NOMO-1 treated with dmso at 0.1 percent for 144 hours (cell line): ENCODE measurements around the gene VAV3.

Source experiments
- DNase-seq: peaks from one replicate; lab custom pipeline; 2025; ENCODE audit not compliant: unreplicated experiment; lab: John Stamatoyannopoulos, UW

The VAV3 gene

GRCh38 chr1:107975851-107976250 is 10.9 kb upstream of the VAV3 start:
- no peak for DNase-seq

GRCh38 chr1:107974090-107974489 is 9.1 kb upstream of the VAV3 start:
- no peak for DNase-seq

GRCh38 chr1:107972391-107973180 is 7.6 kb upstream of the VAV3 start:
- DNase-seq = no peak

- DNase-seq = no peak
Measured at GRCh38 chr1:107966550-107966949, 1.6 kb upstream of the VAV3 start.

- no peak for DNase-seq
Measured at GRCh38 chr1:107964336-107965109, 457 bp downstream of the VAV3 start.

- DNase-seq = peak; percentile 45
Measured at GRCh38 chr1:107963601-107964335, 1.2 kb downstream of the VAV3 start.

GRCh38 chr1:107963008-107963407 is 2.0 kb downstream of the VAV3 start:
- no peak for DNase-seq

GRCh38 chr1:107954719-107955415 is 10.1 kb downstream of the VAV3 start:
- no peak for DNase-seq

- DNase-seq = no peak
Measured at GRCh38 chr1:107954126-107954525, 10.9 kb downstream of the VAV3 start.

GRCh38 chr1:107953556-107953955 is 11.4 kb downstream of the VAV3 start:
- no peak for DNase-seq

- no peak for DNase-seq
Measured at GRCh38 chr1:107952989-107953388, 12.0 kb downstream of the VAV3 start.

- DNase-seq = no peak
Measured at GRCh38 chr1:107950464-107950863, 14.5 kb downstream of the VAV3 start.

GRCh38 chr1:107949467-107950253 is 15.3 kb downstream of the VAV3 start:
- DNase-seq = no peak

GRCh38 chr1:107946794-107947193 is 18.2 kb downstream of the VAV3 start:
- no peak for DNase-seq

- no peak for DNase-seq
Measured at GRCh38 chr1:107943694-107944093, 21.3 kb downstream of the VAV3 start.

- no peak for DNase-seq
Measured at GRCh38 chr1:107942814-107943213, 22.2 kb downstream of the VAV3 start.

- DNase-seq = peak; percentile 43
Measured at GRCh38 chr1:107941531-107941930, 23.4 kb downstream of the VAV3 start.

- DNase-seq = peak; percentile 71
Measured at GRCh38 chr1:107941123-107941522, 23.9 kb downstream of the VAV3 start.

GRCh38 chr1:107940701-107941100 is 24.3 kb downstream of the VAV3 start:
- DNase-seq = no peak

- no peak for DNase-seq
Measured at GRCh38 chr1:107940017-107940577, 24.9 kb downstream of the VAV3 start.
